Hindlimb muscle (tissue), 1 donor: ENCODE results near the gene PKN2. TPM values are rescaled to one million over a fixed set of nuclear protein-coding genes. Genes with fewer than 3 reads are reported as not detected.

Experiments used
- DNase-seq: peaks from one replicate; pipeline ENCODE4 v3.0.0-alpha.2; 2013
- polyA plus RNA-seq: library from polyadenylated mRNA; unstranded; fragments of 120-200 nt; gene quantifications from one replicate; pipeline ENCODE4 v1.2.1, GENCODE V29; 2013; ENCODE audit not compliant: insufficient read length

PKN2 gene
- polyA plus RNA-seq, 1 donor, result 33.9 TPM

DNA sequence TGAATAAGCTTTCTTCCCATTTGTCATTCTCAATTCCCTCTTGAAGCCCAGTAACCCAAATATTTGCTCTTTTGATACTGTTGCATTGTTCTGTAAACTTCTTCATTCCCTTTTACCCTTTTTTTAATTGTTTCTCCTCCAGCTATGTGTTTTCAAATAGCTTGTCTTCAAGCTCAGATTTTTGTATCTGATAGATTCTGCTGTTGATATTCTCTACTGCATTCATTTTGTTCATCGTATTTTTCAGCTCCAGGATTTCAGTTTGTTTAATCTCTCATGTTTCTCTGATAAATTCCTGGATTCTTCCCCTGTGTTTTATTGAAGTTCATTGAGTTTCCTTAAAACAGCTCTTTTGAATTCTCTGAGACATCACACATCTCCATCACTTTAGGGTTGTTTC lies 51.8 kb downstream of the PKN2 start:
- no peak for DNase-seq

- DNase-seq, result no peak
These were observed 52.7 kb downstream of the PKN2 start for GRCh38 chr1:88736633-88737248.

- no peak for DNase-seq
These were observed 53.4 kb downstream of the PKN2 start for GRCh38 chr1:88737338-88737927.

DNA sequence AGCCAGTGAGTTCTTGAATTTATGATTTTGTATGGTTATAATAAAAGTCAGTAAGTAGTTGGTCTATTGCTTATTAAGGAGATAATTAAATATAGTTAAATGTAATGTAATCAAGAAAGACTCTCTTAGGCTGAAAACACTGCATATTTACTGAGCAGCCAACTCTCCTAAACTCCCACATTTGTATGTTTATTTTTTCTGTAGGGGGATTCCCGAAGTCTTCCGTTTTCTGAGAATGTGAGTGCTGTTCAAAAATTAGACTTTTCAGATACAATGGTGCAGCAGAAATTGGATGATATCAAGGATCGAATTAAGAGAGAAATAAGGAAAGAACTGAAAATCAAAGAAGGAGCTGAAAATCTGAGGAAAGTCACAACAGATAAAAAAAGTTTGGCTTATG lies 56.7 kb downstream of the PKN2 start:
- DNase-seq, result no peak

DNA sequence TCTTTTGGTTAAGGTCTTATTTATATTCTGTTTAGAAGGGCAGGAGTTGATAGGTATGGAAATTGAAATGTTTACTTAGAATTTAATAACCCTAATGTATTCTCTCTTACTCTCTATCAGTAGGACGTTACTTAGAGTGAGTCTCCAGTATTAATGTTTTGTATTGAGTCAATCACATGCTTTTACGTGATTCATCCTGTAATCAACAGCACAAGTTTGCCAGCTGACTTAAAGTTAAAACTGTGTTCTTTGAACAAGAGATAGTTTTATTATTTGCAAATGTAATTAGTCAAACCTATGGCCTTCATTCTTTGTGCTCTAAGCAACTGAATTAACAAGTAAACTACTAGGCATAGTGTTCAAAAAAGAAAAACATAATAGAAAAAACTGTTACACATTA lies 57.3 kb downstream of the PKN2 start:
- no peak for DNase-seq

DNA sequence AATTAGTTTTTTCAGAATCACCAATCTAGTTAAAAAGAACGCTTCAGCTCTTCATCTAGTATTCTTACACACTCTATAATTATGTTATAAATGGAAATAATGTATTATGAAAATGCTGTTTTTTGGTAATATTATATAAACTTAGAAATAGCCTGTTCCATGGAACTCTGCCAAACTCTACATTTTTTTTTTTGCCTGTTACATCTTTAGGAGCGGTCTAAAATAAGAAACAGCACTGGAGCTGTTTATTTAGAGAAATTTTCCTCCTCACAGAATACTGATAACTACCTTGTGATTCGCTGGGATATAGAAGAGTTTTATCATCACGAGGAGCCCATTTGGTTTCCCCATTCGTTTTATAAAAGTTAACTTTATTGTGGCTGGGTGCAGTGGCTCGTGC lies 58.5 kb downstream of the PKN2 start:
- no peak for DNase-seq

DNA sequence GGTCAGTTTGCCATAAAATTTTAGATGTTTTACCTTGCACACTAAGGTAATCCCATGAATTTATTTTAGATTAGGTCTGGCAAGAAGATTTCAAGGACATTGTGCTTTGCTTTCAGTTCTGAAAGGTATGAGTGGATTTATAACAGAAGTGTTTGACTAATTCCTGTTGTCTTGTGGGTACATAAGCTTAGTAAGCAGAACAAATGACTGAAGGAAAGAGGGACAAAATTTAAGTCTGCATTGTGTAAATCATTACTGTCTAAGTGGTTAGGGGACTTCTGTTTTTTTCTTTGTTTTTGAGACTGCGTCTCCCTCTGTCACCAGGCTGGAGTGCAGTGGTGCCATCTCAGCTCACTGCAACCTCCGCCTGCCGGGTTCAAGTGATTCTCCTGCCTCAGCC lies 60.1 kb downstream of the PKN2 start:
- no peak for DNase-seq

DNA sequence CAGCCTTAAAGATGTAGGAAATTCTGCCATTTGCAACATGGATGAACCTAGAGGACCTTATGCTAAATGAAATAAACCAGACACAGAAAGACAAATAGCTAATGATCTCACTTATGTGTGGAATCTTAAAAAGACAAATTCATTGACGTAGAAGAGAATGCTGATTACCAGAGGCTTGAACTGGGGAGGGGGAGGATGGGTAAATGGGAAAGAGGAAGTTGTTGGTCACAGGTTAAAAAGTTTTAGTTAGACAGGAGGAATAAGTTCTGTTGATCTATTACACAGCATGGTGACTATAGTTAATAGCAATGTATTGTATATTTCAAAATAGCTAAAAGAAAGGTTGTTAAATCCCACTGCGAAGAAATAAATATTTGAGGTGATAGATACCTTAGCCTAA lies 62.8 kb downstream of the PKN2 start:
- DNase-seq, result no peak

- no peak for DNase-seq
These were observed 67.6 kb downstream of the PKN2 start for GRCh38 chr1:88751714-88752113.

DNA sequence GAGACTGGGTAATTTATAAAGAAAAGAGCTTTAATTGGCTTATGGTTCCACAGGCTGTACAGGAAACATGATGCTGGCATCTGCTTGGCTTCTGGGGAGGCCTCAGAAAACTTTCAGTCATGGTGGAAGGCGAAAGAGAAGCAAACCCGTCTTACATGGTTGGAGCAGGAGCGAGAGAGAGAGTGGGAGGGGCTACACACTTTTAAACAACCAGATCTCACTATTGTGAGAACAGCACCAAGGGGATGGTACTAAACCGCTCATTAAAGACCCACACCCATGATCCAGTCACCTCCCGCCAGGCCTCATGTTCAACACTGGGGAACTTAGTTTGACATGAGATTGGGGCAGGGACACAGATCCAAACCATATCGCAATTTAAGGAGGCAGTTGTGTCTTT lies 69.4 kb downstream of the PKN2 start:
- no peak for DNase-seq

- no peak for DNase-seq
These were observed 79.8 kb downstream of the PKN2 start for GRCh38 chr1:88763649-88764406.

GRCh38 chr1:88768187-88768586 lies 84.1 kb downstream of the PKN2 start:
- DNase-seq, result no peak

DNA sequence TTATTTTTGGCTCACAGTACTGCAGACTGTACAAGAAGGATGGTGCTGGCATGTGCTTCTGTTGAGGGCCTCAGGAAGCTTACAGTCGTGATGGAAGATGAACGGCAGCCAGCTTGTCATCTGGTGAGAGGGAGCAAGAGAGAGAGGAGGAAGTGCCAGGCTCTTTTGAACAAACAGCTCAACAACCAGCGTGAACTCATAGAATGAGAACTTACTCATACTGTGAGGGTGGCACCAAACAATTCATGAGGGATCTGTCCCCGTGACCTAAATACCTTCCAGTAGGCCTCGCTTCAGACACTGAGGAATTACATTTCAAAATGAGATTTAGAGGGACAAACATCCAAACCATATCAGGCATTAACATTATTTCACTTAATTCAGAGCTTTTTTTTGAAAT lies 84.7 kb downstream of the PKN2 start:
- no peak for DNase-seq

DNA sequence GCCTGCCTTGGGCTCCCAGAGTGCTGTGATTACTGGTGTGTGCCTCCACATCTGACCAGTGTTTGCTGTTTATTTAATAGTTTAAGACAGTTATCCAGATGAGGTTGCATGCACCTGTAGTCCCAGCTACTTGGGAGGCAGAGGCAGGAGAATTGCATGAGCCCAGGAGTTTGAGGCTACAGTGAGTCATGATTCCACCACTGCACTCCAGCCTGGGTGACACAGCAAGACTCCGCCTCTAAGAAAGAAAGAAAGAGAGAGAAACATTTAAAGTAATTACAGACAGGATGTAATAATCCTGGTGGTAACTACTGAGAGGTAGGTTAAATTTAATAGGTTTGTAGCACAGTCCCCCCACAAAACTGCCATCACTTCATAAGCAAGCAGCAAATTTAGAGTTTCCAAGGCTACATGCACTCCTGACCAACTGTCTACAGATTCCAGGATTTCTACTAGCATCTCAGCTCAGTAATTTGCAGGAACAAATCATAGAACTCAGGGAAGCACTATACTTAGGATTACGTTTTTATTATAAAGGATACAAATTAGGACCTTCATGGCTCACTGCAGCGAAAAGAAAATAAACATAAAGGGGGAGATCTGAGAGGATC lies 89.6 kb downstream of the PKN2 start:
- DNase-seq, result no peak

GRCh38 chr1:88774151-88774556 lies 90.1 kb downstream of the PKN2 start:
- no peak for DNase-seq

GRCh38 chr1:88777604-88778149 lies 93.6 kb downstream of the PKN2 start:
- no peak for DNase-seq

GRCh38 chr1:88779880-88780279 lies 95.8 kb downstream of the PKN2 start:
- no peak for DNase-seq

DNA sequence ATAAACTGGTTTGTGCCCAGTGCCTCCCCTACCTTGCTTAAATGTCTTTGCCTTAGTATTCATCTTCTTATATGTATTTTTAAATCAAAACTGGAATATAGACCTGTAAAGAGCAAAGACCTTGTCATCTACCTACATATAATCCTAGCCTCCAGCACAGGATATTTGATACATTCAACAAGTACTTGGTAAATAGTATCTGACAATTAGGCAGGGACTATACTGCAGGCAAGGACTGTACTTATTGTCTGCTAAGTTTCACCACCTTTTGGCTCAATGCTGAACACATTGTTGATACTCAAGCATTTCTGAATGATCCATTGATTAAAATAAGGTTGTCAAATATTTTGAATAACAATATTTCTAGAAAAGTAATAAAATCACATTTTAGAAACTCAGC lies 96.4 kb downstream of the PKN2 start:
- no peak for DNase-seq

DNA sequence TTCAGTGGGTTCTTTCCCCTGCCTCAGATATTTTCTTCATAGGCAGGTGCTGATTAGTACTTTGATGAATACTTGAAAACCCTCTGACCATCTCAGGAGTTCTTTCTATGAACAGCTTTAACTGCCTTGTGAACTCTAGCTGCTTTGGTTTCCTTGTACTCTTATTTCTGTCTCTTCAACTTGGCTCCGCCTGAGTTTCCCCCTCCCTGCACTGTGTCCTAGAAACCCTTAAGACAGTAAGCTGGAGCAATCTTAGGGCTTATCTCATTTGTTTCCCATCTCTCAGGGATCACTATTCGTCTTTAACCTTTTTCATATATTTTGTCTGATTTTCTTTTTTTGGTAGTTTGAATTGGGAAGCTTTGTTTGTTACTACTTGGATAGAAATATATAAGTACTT lies 99.1 kb downstream of the PKN2 start:
- DNase-seq, result no peak

DNA sequence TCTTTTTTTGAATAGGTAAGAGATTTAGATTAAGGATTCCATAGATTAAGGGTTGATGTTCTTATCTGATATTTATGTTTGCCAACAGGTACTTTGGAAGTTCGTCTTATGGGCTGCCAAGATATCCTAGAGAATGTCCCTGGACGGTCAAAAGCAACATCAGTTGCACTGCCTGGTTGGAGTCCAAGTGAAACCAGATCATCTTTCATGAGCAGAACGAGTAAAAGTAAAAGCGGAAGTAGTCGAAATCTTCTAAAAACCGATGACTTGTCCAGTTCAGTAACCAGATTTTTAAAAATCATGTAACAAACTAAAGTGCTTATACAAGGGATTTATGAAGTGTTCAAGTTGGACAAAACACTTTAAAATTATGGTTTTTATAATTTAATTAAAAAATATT lies 100.5 kb downstream of the PKN2 start:
- DNase-seq, result no peak

DNA sequence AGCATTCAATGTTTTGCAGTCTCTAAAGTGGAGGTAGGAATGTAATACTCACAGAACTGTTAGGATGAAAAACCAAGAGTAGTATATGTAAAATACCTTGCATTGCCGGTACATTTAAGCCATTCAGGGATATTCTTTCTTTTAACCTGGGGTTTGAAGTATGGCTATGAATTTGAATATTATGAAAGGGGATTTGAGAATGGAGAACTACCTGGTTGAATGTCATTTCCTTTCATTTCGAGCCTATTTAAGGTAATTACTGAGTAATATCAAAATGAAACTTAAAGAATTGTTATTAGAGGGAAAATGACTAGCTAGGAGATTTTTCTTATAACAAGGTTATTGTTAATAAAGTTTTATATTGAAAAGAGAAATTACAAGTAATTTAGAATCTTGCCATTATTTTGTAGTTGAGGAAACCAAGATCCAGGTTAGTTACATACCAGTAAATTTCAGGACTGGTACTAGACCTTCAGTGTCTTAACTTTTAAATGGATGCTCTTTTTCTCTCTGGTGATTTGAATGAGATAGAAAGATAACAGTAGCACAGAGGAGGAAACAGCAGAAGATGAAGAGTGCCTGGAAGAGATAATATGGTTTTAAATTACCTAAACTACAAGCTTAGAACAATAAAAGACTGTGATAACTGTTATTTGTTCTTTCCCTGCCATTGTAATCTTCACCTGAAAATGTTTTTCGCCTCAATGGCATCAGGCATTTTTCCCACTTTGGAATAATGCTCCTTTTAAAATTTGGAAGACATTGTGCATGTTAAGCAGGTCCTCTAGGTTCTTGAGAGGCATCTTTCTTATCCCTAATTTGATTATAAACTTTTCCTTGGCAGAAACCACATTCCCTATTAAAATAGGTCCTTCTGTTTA lies 103.2 kb downstream of the PKN2 start:
- no peak for DNase-seq

GRCh38 chr1:88791192-88791591 lies 107.1 kb downstream of the PKN2 start:
- DNase-seq, result no peak
